Embryonic facial prominence (tissue), 1 donor: ENCODE measurements around the gene ZNF503.

Experiments
- DNase-seq: peaks from one replicate; pipeline ENCODE4 v3.0.0-alpha.2; 2016; ENCODE audit errors: extremely low spot score

ZNF503 gene

GRCh38 chr10:75431180-75432111 is 29.9 kb upstream of the ZNF503 start, which contains the start of gene LRMDA:
LRMDA (plus strand) TSS chr10:75431624.
- DNase-seq: no peak

- no peak for DNase-seq
These were observed 28.6 kb upstream of the ZNF503 start for GRCh38 chr10:75430000-75430763.

DNA sequence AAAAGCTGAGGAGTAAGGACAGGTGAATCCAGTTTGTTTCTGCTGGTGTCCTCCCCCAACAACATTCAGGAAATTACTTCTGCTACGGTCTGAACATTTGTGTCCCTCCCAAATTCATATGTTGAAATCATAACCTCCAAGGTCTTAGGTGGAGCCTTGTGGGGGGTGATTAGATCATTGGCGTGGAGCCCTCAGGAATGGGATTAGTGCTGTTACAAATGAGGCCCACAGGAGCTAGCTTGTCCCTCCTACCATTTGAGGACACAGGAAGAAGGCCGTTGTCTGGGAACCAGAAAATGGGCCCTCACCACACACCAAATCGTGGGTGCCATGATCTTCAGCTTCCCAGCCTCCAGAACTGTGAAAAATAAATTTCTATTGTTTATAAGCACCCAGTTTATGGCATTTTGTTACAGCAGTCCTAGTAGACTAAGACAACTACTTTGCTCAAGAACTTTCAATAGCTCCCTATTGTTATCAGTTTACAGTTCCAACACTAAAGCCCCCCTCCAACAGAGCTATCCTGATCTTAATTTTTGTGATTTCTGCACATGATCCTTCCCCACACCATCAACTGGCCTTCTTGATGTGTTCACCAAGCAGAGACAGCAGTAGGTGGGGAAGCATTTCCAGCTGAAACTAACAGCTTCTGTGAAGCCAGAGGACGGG is 27.7 kb upstream of the ZNF503 start:
- no peak for DNase-seq

DNA sequence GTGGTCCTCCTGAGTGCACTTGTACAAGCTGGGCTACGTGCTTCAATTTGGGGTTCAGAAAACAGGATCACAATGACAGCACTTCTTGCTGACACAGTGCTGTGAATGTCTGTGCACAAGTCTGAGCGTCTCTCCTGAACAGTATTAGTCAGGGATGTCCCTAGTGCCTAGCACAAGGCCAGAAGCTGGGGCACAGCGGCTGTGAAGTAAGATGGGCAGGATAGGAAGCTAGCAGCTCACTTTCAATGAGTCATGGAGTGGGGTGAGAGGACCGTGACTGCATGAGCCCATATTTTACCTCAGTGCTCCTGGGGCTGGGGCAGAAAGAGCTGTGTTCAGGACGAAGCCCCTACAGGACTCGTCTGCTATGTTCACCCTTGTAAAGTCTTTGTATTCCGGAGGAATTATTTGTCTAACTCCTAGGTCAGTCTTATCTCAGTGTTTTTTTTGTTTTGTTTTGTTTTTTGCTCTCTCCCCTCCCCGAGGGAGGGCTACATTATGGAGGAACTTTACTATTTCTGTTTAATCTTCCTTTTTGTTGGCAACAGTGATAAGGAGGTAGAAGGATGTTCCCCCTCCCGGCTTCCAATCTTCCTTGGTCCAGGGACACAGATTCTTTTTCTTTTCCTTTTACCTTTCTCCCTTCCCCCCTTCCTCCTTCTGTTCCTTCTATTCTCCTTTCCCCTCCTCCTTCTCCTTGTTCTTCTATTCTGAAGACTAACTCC is 27.0 kb upstream of the ZNF503 start:
- DNase-seq: no peak

- no peak for DNase-seq
These were observed 26.4 kb upstream of the ZNF503 start for GRCh38 chr10:75427951-75428350.

DNA sequence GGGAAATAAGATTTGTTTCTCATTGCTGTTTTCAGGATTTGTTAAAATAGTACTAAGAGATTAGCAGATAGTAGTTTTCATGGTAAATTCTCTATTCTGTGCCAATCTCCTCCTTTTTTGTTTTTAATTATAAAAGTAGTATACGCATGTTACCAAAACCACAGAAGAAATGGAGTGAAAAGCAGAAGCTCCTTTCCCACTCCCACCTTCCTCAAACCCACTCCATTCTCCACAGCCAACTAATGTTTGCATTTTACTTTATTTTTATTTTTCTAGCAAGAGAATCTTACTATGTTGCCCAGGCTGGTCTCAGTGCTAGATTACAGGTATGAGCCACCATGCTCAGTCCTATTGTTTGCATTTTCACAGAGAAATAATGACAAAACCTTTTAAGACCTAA is 25.3 kb upstream of the ZNF503 start:
- DNase-seq: no peak

DNA sequence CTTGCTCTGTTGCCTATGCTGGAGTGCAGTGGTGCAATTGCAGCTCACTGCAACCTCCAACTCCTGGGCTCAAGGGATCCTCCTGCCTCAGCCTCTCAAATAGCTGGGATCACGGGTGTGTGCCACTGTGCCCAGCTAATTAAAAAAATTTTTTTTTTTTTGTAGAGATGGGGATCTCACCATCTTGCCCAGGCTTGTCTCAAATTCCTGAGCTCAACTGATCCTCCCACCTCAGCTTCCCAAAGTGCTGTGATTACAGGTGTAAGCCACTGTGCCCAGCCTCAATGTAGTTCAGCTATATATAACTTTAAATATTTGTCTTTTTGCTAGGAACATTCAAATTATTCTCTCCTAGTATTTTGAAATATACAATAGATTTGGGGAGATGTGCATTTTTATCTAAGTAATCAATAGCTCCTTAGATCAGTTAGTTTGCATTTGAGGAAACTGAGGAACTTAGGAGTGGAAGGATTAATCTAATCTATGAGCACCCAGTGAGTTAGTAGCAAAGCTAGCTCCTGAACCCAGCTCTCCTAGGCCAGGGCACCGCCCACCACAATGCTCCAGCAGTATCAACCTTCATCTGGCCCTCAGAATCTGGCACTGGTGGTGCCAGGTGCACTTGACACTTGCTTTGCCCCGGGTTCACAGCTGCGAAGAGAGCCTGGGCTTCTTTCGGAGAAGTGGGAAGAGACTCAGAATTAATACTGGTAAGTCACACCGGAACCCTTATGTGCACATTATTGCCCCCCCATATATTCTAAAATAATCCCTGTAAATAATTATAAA is 23.9 kb upstream of the ZNF503 start:
- DNase-seq: no peak

DNA sequence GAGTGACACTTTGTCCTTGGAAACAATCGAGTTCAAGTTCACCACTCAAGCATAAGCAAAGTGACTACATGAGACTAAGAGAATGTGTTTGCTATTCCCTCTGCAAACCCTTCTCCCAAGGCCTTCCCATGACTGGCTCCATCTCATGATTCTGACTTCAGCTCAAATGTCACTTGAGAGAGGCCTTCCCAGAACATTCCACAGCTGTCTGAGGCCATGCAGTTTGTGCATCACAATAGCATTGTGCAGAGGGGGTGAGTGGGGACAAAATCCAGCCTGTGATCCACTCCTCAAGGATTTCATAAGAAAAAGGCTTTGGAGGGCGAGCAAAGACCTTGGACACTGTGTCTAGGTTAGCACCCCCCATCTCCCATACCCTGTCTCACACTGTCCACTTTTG is 23.0 kb upstream of the ZNF503 start:
- no peak for DNase-seq

GRCh38 chr10:75422913-75423312 is 21.3 kb upstream of the ZNF503 start:
- no peak for DNase-seq

- DNase-seq: no peak
These were observed 17.1 kb upstream of the ZNF503 start for GRCh38 chr10:75418712-75419111.

DNA sequence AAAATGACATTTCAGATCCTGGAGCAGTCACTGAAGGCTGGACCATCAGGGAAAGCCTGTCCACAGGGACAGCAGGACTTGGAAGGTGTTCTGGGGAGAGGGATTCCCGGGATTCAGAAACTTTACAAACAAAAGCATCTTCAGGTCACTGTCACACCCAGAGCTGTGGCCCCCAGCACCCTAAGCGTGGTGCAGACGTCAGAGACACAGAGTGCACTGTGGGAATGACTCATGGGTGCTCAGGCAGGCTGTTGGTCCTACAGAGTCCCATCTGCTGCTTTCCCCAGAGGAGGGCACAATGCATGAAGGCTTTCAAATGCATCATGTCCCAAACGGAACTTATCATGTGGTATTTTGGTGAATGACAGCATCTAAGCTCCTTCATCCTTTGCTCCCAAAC is 16.7 kb upstream of the ZNF503 start:
- DNase-seq: no peak

DNA sequence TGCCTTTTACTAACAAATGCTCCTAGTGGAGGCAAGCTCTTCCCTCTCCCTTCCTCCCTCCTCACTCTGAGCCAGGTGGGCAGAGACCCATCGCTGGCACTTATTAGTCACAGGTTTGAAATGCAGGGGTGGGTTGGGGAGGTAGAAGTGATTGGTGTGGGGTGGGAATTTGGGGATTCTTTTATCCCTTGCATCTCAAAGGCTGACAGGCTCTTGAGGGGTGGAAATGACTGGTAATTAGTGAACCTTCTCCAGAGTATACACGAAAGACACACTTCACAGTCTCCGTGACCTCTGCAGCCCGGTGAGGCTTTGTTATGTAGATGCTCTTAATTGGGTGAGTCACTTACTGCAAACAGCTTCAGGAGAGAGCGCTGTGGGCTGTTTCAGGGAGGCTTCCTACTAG is 16.0 kb upstream of the ZNF503 start:
- DNase-seq: no peak

DNA sequence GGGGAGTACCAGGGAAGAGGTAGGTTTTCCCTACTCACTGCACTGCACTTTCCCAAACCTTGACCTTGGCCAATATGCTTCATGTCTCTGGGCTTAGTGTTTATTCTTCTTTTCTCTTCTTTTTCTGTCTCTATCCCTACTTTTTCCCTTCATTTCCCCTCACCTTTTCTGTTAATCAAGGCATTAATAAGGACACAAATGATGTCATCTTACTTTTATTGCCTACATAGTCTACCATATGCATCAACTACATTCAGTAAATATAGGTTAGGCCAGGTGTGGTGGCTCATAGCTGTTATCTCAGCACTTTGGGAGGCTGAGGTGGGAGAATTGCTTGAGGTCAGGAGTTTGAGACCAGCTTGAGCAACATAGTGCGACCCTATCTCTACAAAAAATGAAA is 13.0 kb upstream of the ZNF503 start:
- no peak for DNase-seq

DNA sequence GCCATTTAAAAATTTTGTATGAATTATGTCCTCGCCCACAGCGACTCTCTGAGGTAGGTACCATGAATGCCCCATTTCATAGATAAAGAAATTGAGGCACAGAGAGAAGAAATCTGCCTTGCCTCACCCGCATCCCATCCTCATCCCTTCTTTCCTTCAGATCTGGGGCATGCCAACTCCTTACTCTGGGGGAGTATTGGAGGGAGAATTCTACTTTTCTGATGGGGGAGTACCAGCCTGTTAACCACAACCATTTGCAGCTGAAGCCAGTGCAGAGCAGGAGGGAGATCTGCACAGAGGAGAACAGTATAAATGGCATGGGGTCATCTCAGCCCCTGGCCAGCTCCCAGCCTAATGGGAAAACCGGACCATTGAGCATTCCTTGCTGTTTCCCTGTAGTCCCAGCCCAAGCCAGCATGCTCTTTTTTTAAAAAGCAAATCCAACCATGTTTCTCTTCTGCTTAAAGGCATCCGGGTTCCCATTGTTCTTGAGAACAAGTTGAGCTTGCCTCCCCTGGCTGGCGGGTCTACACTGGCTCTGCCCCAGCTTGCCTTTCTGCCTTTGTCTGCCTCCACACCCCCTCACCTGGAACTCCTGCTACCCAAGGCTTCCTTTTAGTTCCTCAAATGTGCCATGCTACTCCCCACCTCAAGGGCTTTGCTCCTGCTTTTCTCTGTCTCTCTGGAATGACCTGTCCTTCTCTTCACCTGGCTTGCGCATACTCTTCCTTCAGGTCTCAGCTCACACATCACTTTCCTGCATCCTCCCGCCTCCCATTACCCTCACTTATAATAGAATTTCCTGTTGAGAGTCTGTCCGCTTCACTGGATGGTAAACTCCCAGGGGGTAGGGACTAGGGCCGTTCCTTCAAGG is 8.8 kb upstream of the ZNF503 start:
- DNase-seq: no peak

- no peak for DNase-seq
These were observed 7.6 kb upstream of the ZNF503 start for GRCh38 chr10:75408911-75409885.

GRCh38 chr10:75408509-75408875 is 6.9 kb upstream of the ZNF503 start:
- no peak for DNase-seq

DNA sequence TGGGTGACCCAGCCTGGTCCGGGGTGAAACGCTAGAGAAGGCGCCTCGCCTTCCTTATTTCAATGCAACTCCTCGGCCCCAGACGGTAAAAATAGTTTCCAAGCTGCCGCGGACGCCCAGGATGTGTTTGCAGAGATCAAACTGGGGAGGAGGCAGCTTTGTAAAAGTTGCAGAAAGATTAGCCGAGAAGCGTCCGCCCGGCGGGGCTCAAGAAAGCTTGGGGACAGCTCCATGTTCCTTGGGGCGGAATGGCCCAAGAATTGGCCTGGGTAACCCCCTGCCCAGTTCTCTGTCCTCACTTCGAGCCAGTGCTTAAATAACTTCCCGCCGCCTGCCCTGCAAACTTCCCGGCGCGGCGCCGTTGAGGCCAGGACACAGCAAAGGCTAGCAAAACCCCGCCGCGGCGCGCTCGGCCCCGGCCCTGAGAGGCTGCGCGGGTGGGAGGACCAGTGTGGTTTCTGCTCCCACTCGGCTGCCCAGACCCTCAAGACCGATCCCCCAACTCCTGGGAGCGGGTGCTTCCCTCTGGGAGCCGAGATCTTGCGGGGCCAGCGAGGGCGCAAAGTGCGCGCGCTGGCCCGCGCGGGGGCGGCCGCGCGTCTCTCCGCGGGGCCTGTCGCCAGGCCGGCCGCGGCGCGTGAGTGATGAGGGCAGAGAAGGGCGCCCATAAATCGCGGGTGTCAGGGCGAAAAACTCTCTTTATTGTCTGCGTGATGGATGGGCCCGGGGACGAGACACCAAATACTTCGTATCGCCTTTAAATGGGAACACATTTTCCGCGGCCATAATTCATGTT is 6.3 kb upstream of the ZNF503 start:
- DNase-seq: no peak

GRCh38 chr10:75407224-75407712 is 5.7 kb upstream of the ZNF503 start:
- DNase-seq: no peak
